ENCODE data around the gene C11orf98.

DNA sequence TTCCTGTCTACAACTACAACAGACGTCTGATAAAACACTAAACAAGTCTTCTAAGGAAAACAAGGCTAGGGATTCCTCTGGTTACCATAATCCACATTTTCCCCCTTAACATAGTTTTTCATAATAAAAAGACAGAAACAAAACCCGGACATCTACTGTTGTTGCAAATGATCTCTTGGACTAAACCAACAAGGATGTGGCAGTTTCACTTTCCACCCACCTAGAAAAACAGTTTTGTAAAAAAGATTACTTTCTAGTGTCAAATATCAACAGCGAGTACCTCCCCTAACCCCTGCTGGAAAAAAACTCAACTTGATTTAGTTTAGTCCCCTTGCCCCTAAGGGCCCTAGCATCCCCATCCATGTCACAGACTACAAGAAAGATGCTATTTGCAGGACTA lies 47.9 kb upstream of the C11orf98 start:
- TF ChIP-seq CREB5 (CRISPR knock-in tag; IDR thresholded peaks at IDR 0.05; ENCODE audit: low read depth) (no peak), OSR1 (CRISPR knock-in tag; IDR thresholded peaks at IDR 0.05) (no peak), ZFP3 (CRISPR knock-in tag; IDR thresholded peaks at IDR 0.05) (no peak), RARB (CRISPR knock-in tag; IDR thresholded peaks at IDR 0.05) (no peak), TOX (CRISPR knock-in tag; IDR thresholded peaks at IDR 0.05; ENCODE audit: borderline replicate concordance) (no peak), PPARA (CRISPR knock-in tag; IDR thresholded peaks at IDR 0.05; ENCODE audit: borderline replicate concordance) (no peak)
